ENCODE data around the gene HMGXB4.

The HMGXB4 gene

DNA sequence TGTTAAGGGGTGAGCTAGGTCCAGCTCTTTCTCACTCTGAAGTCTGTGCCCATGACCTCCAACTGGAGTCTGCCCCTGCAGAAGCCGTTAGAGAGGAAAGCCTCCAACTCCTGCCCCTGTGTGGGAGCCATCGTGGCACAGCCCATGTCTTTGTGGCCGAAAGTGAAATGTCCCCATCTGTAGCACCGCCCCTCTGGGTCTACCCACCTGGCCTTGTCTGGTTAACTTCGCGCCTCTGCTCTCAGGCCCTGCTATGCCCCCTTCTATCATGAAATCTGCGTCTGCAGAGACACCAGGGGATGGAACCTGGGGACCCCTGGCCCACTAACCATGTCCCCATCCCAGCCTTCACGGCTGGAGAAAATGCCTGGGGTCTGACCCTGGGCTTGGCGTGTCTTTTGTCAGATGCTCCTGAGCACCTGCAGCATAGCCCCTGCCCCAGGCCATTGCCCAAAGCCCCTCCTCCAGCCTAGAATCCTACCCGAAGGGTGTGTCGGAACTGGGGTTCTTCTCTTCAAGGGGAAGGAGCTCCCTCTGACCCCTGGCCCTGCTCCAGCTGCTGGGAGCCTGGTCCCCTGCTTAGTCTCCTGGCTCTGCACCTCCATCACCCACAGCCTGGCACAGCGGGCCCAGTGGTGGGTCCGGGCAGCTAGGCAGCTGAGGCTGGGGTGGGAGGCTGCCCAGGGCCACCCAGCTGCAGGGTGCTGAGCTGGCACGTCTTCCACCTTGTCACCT, 87.8 kb downstream of the HMGXB4 start:
- no peaks in the 10 kb centered on the region for H3K27me3 ChIP-seq (ENCODE audit: control insufficient read depth, low read length)
- H3K4me1 ChIP-seq (ENCODE audit: control insufficient read depth, low read length): peaks cover 21% of the 10 kb centered on the region
- no peak for TF ChIP-seq EZH2phosphoT487 (IDR thresholded peaks at IDR 0.05; ENCODE audit: borderline replicate concordance, low read length)
- TF ChIP-seq, protein P1, sequence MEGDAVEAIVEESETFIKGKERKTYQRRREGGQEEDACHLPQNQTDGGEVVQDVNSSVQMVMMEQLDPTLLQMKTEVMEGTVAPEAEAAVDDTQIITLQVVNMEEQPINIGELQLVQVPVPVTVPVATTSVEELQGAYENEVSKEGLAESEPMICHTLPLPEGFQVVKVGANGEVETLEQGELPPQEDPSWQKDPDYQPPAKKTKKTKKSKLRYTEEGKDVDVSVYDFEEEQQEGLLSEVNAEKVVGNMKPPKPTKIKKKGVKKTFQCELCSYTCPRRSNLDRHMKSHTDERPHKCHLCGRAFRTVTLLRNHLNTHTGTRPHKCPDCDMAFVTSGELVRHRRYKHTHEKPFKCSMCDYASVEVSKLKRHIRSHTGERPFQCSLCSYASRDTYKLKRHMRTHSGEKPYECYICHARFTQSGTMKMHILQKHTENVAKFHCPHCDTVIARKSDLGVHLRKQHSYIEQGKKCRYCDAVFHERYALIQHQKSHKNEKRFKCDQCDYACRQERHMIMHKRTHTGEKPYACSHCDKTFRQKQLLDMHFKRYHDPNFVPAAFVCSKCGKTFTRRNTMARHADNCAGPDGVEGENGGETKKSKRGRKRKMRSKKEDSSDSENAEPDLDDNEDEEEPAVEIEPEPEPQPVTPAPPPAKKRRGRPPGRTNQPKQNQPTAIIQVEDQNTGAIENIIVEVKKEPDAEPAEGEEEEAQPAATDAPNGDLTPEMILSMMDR (IDR thresholded peaks at IDR 0.05; ENCODE audit: low read depth, low read length, poor library complexity, severe bottlenecking): no peak
- peaks cover 5% of the 10 kb centered on the region; the same call in 1 of the 2 replicates for H3K36me3 ChIP-seq (ENCODE audit: control insufficient read depth, low read length)
- H3K79me2 ChIP-seq (ENCODE audit: control insufficient read depth, low read length): no peaks in the 10 kb centered on the region
- no peaks in the 10 kb centered on the region for H4K20me1 ChIP-seq (ENCODE audit: control insufficient read depth, insufficient read depth, low read depth, low read length)
- H3K4me2 ChIP-seq (ENCODE audit: low read length): no peak overlapping the region
- H3K27ac ChIP-seq (ENCODE audit: low read depth, low read length): no peak overlapping the region
- 0 out of 2 replicates have a peak, but pooled peaks cover 3% of the 10 kb centered on the region for H3F3A ChIP-seq (ENCODE audit: control insufficient read depth, insufficient read depth)
- no peak overlapping the region for H3K4me3 ChIP-seq (ENCODE audit: low read length)
- no peaks in the 10 kb centered on the region for H3K9me2 ChIP-seq (replicated peaks; ENCODE audit: control insufficient read depth, low read length)
- H3K9me3 ChIP-seq (ENCODE audit: control insufficient read depth, insufficient read depth, low read length): peaks cover 10% of the 10 kb centered on the region; the same call in 1 of the 2 replicates

Data from DOHH2 (cell line).